PC-3 (cell line): ENCODE data around the gene NTM. TPM values are rescaled to one million over a fixed set of nuclear protein-coding genes. Genes with fewer than 3 reads are reported as not detected.

ENCODE experiments used
- ATAC-seq: fragments of 200-7000 bp; cut with Tn5 transposase; 2 replicates; pipeline ENCODE4 v1.9.1; 2020; ENCODE audit warnings: mild to moderate bottlenecking, moderate library complexity
- BruUV-seq: library from RNA; stranded (reverse); fragments of 400-500 nt; replicated peaks from 2 replicates; lab custom pipeline; 2021; lab: Mats Ljungman, UMichigan
- CTCF ChIA-PET: fragments of 300-600 bp; sonication (Branson Sonifier 250); formaldehyde crosslinking; loops from one replicate; lab custom pipeline; 2022; ENCODE audit warnings: antibody characterized with exemption; lab: Charles Lee
- POLR2A ChIA-PET: fragments of 300-600 bp; sonication (Branson Sonifier 250); formaldehyde crosslinking; loops from one replicate; lab custom pipeline; 2022; ENCODE audit warnings: antibody characterized with exemption; ENCODE audit not compliant: unreplicated experiment; lab: Charles Lee
- DNase-seq: peaks from one replicate; pipeline ENCODE4 v3.0.0-alpha.2; 2015
- H2AFZ ChIP-seq: fragments of 300-600 bp; sonication (generic); 2 replicates; pipeline ENCODE4 v1.6.0; 2016; ENCODE audit warnings: antibody characterized with exemption, low read length
- H3F3A ChIP-seq: fragments of 300-600 bp; sonication (generic); one replicate; pipeline ENCODE4 v1.6.0; 2017; ENCODE audit warnings: antibody characterized with exemption, low read length, control low read depth, mild to moderate bottlenecking; ENCODE audit not compliant: unreplicated experiment
- H3K27ac ChIP-seq: fragments of 300-600 bp; sonication (generic); 2 replicates; pipeline ENCODE4 v1.5.1; 2016; ENCODE audit warnings: mild to moderate bottlenecking, low read length
- H3K27me3 ChIP-seq: fragments of 300-600 bp; sonication (generic); 2 replicates; pipeline ENCODE4 v1.6.1; 2016; ENCODE audit warnings: low read length, mixed read lengths
- H3K36me3 ChIP-seq: fragments of 300-600 bp; sonication (generic); 2 replicates; pipeline ENCODE4 v1.6.1; 2016; ENCODE audit warnings: low read depth, mixed run types, low read length, mixed read lengths
- H3K4me1 ChIP-seq: fragments of 300-600 bp; sonication (generic); 2 replicates; pipeline ENCODE4 v1.5.1; 2016; ENCODE audit warnings: low read length; ENCODE audit not compliant: insufficient read depth
- H3K4me2 ChIP-seq: fragments of 300-600 bp; sonication (generic); 2 replicates; pipeline ENCODE4 v1.6.0; 2016; ENCODE audit warnings: low read length
- H3K4me3 ChIP-seq: fragments of 300-600 bp; sonication (generic); 2 replicates; pipeline ENCODE4 v1.5.1; 2016; ENCODE audit warnings: mild to moderate bottlenecking, low read length, mixed read lengths
- H3K79me2 ChIP-seq: fragments of 300-600 bp; sonication (generic); 2 replicates; pipeline ENCODE4 v1.6.1; 2017; ENCODE audit warnings: low read length, mixed read lengths
- H3K9ac ChIP-seq: fragments of 300-600 bp; sonication (generic); 2 replicates; pipeline ENCODE4 v1.6.0; 2016; ENCODE audit warnings: mild to moderate bottlenecking, low read length
- H3K9me2 ChIP-seq: fragments of 300-600 bp; sonication (generic); replicated peaks from 2 replicates; pipeline ENCODE4 v1.6.1; 2016; ENCODE audit warnings: mixed run types, low read length, mixed read lengths
- H3K9me3 ChIP-seq: fragments of 300-600 bp; sonication (generic); 2 replicates; pipeline ENCODE4 v1.6.1; 2016; ENCODE audit warnings: low read length, mixed read lengths
- H4K20me1 ChIP-seq: fragments of 300-600 bp; sonication (generic); 2 replicates; pipeline ENCODE4 v1.6.1; 2016; ENCODE audit warnings: low read length, mixed read lengths
- CTCF ChIP-seq: fragments of 300-600 bp; sonication (generic); conservative IDR thresholded peaks from 2 replicates; pipeline ENCODE4 v1.5.1; 2017; ENCODE audit warnings: antibody characterized with exemption, low read depth, mild to moderate bottlenecking, low read length
- EZH2 ChIP-seq: fragments of 300-600 bp; sonication (generic); IDR thresholded peaks from one replicate; pipeline ENCODE4 v1.6.1; 2017; ENCODE audit warnings: antibody characterized with exemption, mild to moderate bottlenecking, low read length; ENCODE audit not compliant: unreplicated experiment
- EZH2phosphoT487 ChIP-seq: fragments of 300-600 bp; sonication (generic); IDR thresholded peaks from 2 replicates; pipeline ENCODE4 v1.6.1; 2018; ENCODE audit warnings: mild to moderate bottlenecking, antibody characterized with exemption, low read length, borderline replicate concordance
- intact Hi-C: fragments of 100-400 bp; cut with micrococcal nuclease; formaldehyde crosslinking; loops from 2 replicates; pipeline ENCODE4 v1.9.0; 2023
- total RNA-seq: library from RNA; depleted of rRNA; stranded (reverse); fragments of >200 nt; gene quantifications from 2 replicates; pipeline ENCODE4 v1.2.3, GENCODE V29; 2014

NTM gene
- total RNA-seq, 1 experiment from 2014 or later, result not detected

DNA sequence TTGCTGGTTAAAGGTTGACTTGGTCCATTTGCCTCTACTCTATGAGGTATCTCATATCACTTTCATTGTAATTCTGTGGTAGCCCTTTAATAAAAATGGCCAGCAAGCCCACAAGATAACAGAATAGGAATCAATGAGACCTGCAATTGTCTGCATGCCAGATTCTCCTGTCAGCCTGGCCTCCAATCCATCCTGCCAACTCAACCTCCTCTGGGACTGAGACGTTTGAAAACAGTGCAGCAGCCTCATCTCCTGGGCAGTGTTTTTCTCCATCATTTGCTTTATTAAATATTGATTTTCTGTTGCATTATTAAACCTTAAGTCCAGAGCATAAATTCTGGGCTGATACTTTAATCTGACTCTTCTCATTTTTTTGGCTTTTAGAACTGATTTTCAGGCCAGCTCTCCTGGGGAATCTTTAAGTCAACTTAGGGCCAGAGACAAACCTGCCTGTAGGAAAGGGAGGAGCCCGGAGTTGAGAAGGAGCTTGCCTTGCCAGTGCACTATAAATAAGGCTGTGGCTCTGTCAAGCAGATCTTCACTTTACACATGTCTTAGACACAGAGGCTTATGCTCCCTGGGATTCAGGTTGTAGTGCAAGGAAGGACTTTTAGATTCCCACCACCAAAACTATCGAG lies 798.0 kb downstream of the NTM start:
- Histone ChIP-seq H4K20me1 (no peaks in the 10 kb centered on the region), H3K9me3 (peaks cover 8% of the 10 kb centered on the region; the same call in 1 of the 2 replicates), H3K36me3 (no peaks in the 10 kb centered on the region), H3K9ac (no peak overlapping the region), H3K4me3 (no peak overlapping the region), H3K79me2 (no peaks in the 10 kb centered on the region), H3F3A (no peaks in the 10 kb centered on the region), H3K27me3 (0 out of 2 replicates have a peak, but pooled peaks cover 3% of the 10 kb centered on the region), H2AFZ (no peak overlapping the region), H3K4me1 (no peaks in the 10 kb centered on the region), H3K9me2 (no peaks in the 10 kb centered on the region), H3K4me2 (no peak overlapping the region), H3K27ac (no peak overlapping the region)
- ChIA-PET CTCF (no interaction called here), POLR2A (no interaction called here)
- DNase-seq (no peak), ATAC-seq (no peak)
- TF ChIP-seq EZH2phosphoT487 (no peak), EZH2 (no peak), CTCF (no peak)
- no TSS peak for BruUV-seq
- intact Hi-C loops, result no loop called here

DNA sequence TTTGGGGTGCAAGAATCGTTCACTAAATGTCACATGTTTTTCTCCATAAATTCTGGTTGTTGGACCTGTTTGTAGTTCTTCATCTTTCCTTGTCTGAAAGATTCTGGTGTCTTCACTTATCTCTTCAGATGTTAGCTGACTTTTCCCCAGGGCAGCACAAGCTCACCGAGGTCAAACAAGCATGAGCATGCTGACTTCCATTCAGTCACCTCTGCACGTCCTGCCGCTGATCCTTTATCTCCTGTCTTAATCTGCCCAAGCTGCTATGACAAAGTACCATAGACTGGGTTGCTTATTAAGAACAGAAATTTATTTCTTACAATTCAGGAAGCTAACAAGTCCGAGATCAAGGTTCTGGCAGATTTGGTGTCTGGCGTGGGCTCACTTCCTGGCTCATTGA lies 800.6 kb downstream of the NTM start:
- Histone ChIP-seq H3K4me1 (no peaks in the 10 kb centered on the region), H3K9me2 (no peaks in the 10 kb centered on the region; the same call in 1 of the 2 replicates), H3K27ac (no peak overlapping the region), H3K36me3 (no peaks in the 10 kb centered on the region), H3K4me2 (no peak overlapping the region), H3K9me3 (peaks cover 7% of the 10 kb centered on the region; the same call in 1 of the 2 replicates), H4K20me1 (no peaks in the 10 kb centered on the region), H3K79me2 (no peaks in the 10 kb centered on the region), H3F3A (no peaks in the 10 kb centered on the region), H2AFZ (no peak overlapping the region), H3K4me3 (no peak overlapping the region), H3K27me3 (no peaks in the 10 kb centered on the region), H3K9ac (no peak overlapping the region)
- intact Hi-C loops, result no loop called here
- TF ChIP-seq EZH2phosphoT487, result no peak
- no peak for TF ChIP-seq CTCF
- no peak for TF ChIP-seq EZH2
- POLR2A ChIA-PET, result no interaction called here
- BruUV-seq, result no TSS peak
- DNase-seq (no peak), ATAC-seq (no peak)
- CTCF ChIA-PET, result no interaction called here
